AG04449 (cell line): ENCODE measurements around the gene CHN2.

Source experiments
- CTCF ChIA-PET: fragments of 350-600 bp; formaldehyde crosslinking; extraction: SDS; loops from one replicate; lab custom pipeline; 2021; ENCODE audit warnings: antibody characterized with exemption; lab: Yijun Ruan, JAX
- POLR2A ChIA-PET: fragments of 400-600, 350-600 bp; formaldehyde crosslinking; extraction: SDS; loops from one replicate; lab custom pipeline; 2020; ENCODE audit warnings: antibody characterized with exemption, inconsistent platforms; lab: Yijun Ruan, JAX
- DNase-seq: peaks from one replicate; pipeline ENCODE4 v3.0.0-alpha.2; 2010; ENCODE audit warnings: low read depth, low spot score
- H3K4me3 ChIP-seq: 2 replicates; pipeline ENCODE4 v1.5.1; 2011; ENCODE audit warnings: low read depth, mild to moderate bottlenecking, control low read depth, low read length
- CTCF ChIP-seq: IDR thresholded peaks from one replicate; pipeline ENCODE4 v1.5.1; 2011; ENCODE audit warnings: mild to moderate bottlenecking, moderate library complexity, low read length, control low read depth, inconsistent platforms; ENCODE audit not compliant: insufficient read depth; ENCODE audit errors: missing control alignments

Gene CHN2

GRCh38 chr7:29354340-29354739 lies 159.8 kb downstream of the CHN2 start:
- ChIA-PET CTCF (no interaction called here), POLR2A (no interaction called here)
- no peak for TF ChIP-seq CTCF
- no peak for DNase-seq
- H3K4me3 ChIP-seq, result no peak overlapping the region

- H3K4me3 ChIP-seq, result no peak overlapping the region
- ChIA-PET CTCF (no interaction called here), POLR2A (no interaction called here)
- no peak for TF ChIP-seq CTCF
- no peak for DNase-seq
Observed at GRCh38 chr7:29355388-29355787, 160.8 kb downstream of the CHN2 start.

- POLR2A ChIA-PET, result no interaction called here
Observed at GRCh38 chr7:29356631-29357030, 162.1 kb downstream of the CHN2 start.

GRCh38 chr7:29359482-29360093 lies 165.0 kb downstream of the CHN2 start:
- DNase-seq, result no peak
- TF ChIP-seq CTCF, result no peak
- no peak overlapping the region for H3K4me3 ChIP-seq
- ChIA-PET CTCF (no interaction called here), POLR2A (no interaction called here)

More at GRCh38 chr7:29356631-29357030, 162.1 kb downstream of the CHN2 start:
- H3K4me3 ChIP-seq, result no peak overlapping the region
- DNase-seq, result no peak
- CTCF ChIA-PET, result no interaction called here
- TF ChIP-seq CTCF, result no peak

GRCh38 chr7:29360633-29361625 lies 166.4 kb downstream of the CHN2 start:
- POLR2A ChIA-PET, result no interaction called here
- TF ChIP-seq CTCF, result no peak
- CTCF ChIA-PET, result no interaction called here
- H3K4me3 ChIP-seq, result no peak overlapping the region
- DNase-seq, result no peak

GRCh38 chr7:29362380-29362779 lies 167.8 kb downstream of the CHN2 start:
- TF ChIP-seq CTCF, result no peak
- POLR2A ChIA-PET, result no interaction called here
- CTCF ChIA-PET, result no interaction called here
- DNase-seq, result no peak
- H3K4me3 ChIP-seq, result no peak overlapping the region
